Testis (tissue), 3 donors: ENCODE results near the gene SLC5A4. TPM values are rescaled to one million over a fixed set of nuclear protein-coding genes. Genes with fewer than 3 reads are reported as not detected.

Experiments used
- DNase-seq: peaks from one replicate; pipeline ENCODE4 v3.0.0-alpha.2; 2019
- H3K27ac ChIP-seq, 2 donors: fragments of 200-600 bp; sonication (generic); one replicate each; pipeline ENCODE4 v1.5.1; 2019
- H3K27me3 ChIP-seq: fragments of 200-600 bp; sonication (generic); one replicate; pipeline ENCODE4 v1.5.1; 2019
- H3K36me3 ChIP-seq: fragments of 200-600 bp; sonication (generic); one replicate; pipeline ENCODE4 v1.5.1; 2017; ENCODE audit warnings: low read depth; ENCODE audit errors: missing control alignments
- H3K4me1 ChIP-seq: fragments of 200-600 bp; sonication (generic); one replicate; pipeline ENCODE4 v1.5.1; 2019
- H3K4me3 ChIP-seq, 2 donors: fragments of 200-600 bp; sonication (generic); one replicate each; pipeline ENCODE4 v1.5.1; 2017 to 2019
- H3K9me3 ChIP-seq: fragments of 200-600 bp; sonication (generic); one replicate; pipeline ENCODE4 v1.5.1; 2017
- CTCF ChIP-seq, 3 experiments: fragments of 450-650 bp in 2 of 3; fragments of 200-600 bp in 1 of 3; sonication (generic) in 1 of 3; IDR thresholded peaks; one replicate each; pipeline ENCODE4 v1.5.1; 2016 to 2019; ENCODE audit warnings: antibody characterized with exemption in 3 of 3, mild to moderate bottlenecking in 2 of 3, moderate library complexity in 1 of 3
- POLR2A ChIP-seq: fragments of 450-650 bp; IDR thresholded peaks from one replicate; pipeline ENCODE4 v1.6.1; 2017; ENCODE audit warnings: antibody characterized with exemption, mild to moderate bottlenecking, moderate library complexity
- WGBS, 2 donors: methylation state at CpG; one replicate each; pipeline ENCODE4 v1.1.5; 2018; 5-methylcytosine and 5-hydroxymethylcytosine counted together
- intact Hi-C: fragments of 100-400 bp; cut with DNase I; formaldehyde crosslinking; loops from one replicate; pipeline ENCODE4 v1.15.1; 2023; ENCODE audit warnings: low total_unique reads
- polyA plus RNA-seq: library from polyadenylated mRNA; stranded (reverse); fragments of 350-450 nt; fragmentation: Illumina TruSeq; extraction: RNeasy Lipid Tissue Mini Kit (QIAGEN cat#74804); gene quantifications from one replicate; pipeline ENCODE4 v1.2.3, GENCODE V29; 2014; ENCODE audit warnings: low read depth, low replicate concordance; ENCODE audit not compliant: insufficient read depth
- small RNA-seq, 2 donors: library from RNA; depleted of rRNA; stranded (forward); fragments of <200 nt; gene quantifications; one replicate each; pipeline ENCODE3, GENCODE V24; 2016
- total RNA-seq, 2 donors: library from RNA; depleted of rRNA; stranded (reverse); fragments of >200 nt; gene quantifications; one replicate each; pipeline ENCODE4 v1.2.3, GENCODE V29; 2016

The SLC5A4 gene
- total and polyA plus RNA-seq, 3 donors from 2014 or later = 0.93 to 1.1 (median 1.0) TPM

GRCh38 chr22:32175115-32175514 lies 80.0 kb downstream of the SLC5A4 start:
- H3K36me3 ChIP-seq = no peaks in the 10 kb centered on the region
- intact Hi-C loops = no loop called here
- no peaks in the 10 kb centered on the region for H3K27me3 ChIP-seq
- WGBS, 2 donors = 72 to 74% methylated on average over 11 of the region's 11 CpGs
- H3K9me3 ChIP-seq = no peaks in the 10 kb centered on the region
- no peak overlapping the region for H3K27ac ChIP-seq
- no peak overlapping the region for H3K4me3 ChIP-seq
- no peak for DNase-seq
- TF ChIP-seq POLR2A = no peak
- no peak for TF ChIP-seq CTCF (IDR thresholded peaks at IDR 0.05)
- H3K4me1 ChIP-seq = no peaks in the 10 kb centered on the region

Small RNAs within 50 kb of the gene (small RNA-seq; reads per million reads assigned to genes)
- 0 reads per million in 2 donors for gene RF02171

Other genes with a start within 250 kb of the SLC5A4 start
- gene SLC5A1, start 212.1 kb downstream of the SLC5A4 start, total RNA-seq = 1 to 10 TPM; 4.0 to 4.8 TPM
- gene SLC5A1, start 212.1 kb downstream of the SLC5A4 start, polyA plus RNA-seq = 3.5 TPM
- gene C22orf42, start 96.0 kb downstream of the SLC5A4 start, total RNA-seq = 10 to 100 TPM in 1 of 2 donors, 1 to 10 TPM in 1; 4.0 to 15.6 TPM
- 13.3 TPM for gene C22orf42, start 96.0 kb downstream of the SLC5A4 start, polyA plus RNA-seq
- gene RFPL2, start 50.3 kb downstream of the SLC5A4 start, total RNA-seq = not detected
- 0.34 TPM for gene RFPL2, start 50.3 kb downstream of the SLC5A4 start, polyA plus RNA-seq
- gene RFPL3, start 102.5 kb upstream of the SLC5A4 start, total RNA-seq = 1 to 10 TPM; 2.6 to 3.6 TPM
- gene RFPL3, start 102.5 kb upstream of the SLC5A4 start, polyA plus RNA-seq = 4.1 TPM
- 10 to 100 TPM; 62.1 to 68.0 TPM for gene RTCB, start 156.9 kb upstream of the SLC5A4 start, total RNA-seq
- gene RTCB, start 156.9 kb upstream of the SLC5A4 start, polyA plus RNA-seq = 100 TPM
- gene BPIFC, start 209.1 kb upstream of the SLC5A4 start, total RNA-seq = 1 to 10 TPM in 1 of 2 donors, under 1 TPM in 1; 0.93 to 1.3 TPM
- gene BPIFC, start 209.1 kb upstream of the SLC5A4 start, polyA plus RNA-seq = 3.0 TPM
- 100 to 1,000 TPM; 184 to 203 TPM for gene FBXO7, start 219.5 kb upstream of the SLC5A4 start, total RNA-seq
- gene FBXO7, start 219.5 kb upstream of the SLC5A4 start, polyA plus RNA-seq = 270 TPM